AG10803 (cell line): ENCODE results near the gene BEST4.

Source experiments
- DNase-seq: peaks from one replicate; pipeline ENCODE4 v3.0.0; 2010; ENCODE audit warnings: low read depth
- H3K4me3 ChIP-seq: 2 replicates; pipeline ENCODE4 v1.5.1; 2011; ENCODE audit warnings: mild to moderate bottlenecking, low read length, control low read depth
- TF ChIP-seq, protein P1 (sequence below): conservative IDR thresholded peaks from 2 replicates; pipeline ENCODE4 v1.5.1; 2011; ENCODE audit warnings: mild to moderate bottlenecking, low read length, control low read depth, inconsistent platforms

The BEST4 gene

DNA sequence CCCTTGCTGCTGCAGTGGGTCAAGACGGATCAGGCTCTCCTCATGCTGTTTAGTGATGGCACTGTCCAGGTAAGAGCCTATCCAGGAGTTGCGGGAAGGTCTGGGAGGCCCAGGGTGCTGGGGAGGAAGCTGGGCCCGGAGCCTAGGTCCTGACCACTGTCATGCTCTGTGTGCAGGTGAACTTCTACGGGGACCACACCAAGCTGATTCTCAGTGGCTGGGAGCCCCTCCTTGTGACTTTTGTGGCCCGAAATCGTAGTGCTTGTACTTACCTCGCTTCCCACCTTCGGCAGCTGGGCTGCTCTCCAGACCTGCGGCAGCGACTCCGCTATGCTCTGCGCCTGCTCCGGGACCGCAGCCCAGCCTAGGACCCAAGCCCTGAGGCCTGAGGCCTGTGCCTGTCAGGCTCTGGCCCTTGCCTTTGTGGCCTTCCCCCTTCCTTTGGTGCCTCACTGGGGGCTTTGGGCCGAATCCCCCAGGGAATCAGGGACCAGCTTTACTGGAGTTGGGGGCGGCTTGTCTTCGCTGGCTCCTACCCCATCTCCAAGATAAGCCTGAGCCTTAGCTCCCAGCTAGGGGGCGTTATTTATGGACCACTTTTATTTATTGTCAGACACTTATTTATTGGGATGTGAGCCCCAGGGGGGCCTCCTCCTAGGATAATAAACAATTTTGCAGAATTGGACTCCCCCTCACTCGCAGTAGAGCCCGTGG lies 17.5 kb upstream of the BEST4 start:
- no peak for DNase-seq
- no peak overlapping the region for H3K4me3 ChIP-seq
- TF ChIP-seq, protein P1, sequence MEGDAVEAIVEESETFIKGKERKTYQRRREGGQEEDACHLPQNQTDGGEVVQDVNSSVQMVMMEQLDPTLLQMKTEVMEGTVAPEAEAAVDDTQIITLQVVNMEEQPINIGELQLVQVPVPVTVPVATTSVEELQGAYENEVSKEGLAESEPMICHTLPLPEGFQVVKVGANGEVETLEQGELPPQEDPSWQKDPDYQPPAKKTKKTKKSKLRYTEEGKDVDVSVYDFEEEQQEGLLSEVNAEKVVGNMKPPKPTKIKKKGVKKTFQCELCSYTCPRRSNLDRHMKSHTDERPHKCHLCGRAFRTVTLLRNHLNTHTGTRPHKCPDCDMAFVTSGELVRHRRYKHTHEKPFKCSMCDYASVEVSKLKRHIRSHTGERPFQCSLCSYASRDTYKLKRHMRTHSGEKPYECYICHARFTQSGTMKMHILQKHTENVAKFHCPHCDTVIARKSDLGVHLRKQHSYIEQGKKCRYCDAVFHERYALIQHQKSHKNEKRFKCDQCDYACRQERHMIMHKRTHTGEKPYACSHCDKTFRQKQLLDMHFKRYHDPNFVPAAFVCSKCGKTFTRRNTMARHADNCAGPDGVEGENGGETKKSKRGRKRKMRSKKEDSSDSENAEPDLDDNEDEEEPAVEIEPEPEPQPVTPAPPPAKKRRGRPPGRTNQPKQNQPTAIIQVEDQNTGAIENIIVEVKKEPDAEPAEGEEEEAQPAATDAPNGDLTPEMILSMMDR, result no peak

DNA sequence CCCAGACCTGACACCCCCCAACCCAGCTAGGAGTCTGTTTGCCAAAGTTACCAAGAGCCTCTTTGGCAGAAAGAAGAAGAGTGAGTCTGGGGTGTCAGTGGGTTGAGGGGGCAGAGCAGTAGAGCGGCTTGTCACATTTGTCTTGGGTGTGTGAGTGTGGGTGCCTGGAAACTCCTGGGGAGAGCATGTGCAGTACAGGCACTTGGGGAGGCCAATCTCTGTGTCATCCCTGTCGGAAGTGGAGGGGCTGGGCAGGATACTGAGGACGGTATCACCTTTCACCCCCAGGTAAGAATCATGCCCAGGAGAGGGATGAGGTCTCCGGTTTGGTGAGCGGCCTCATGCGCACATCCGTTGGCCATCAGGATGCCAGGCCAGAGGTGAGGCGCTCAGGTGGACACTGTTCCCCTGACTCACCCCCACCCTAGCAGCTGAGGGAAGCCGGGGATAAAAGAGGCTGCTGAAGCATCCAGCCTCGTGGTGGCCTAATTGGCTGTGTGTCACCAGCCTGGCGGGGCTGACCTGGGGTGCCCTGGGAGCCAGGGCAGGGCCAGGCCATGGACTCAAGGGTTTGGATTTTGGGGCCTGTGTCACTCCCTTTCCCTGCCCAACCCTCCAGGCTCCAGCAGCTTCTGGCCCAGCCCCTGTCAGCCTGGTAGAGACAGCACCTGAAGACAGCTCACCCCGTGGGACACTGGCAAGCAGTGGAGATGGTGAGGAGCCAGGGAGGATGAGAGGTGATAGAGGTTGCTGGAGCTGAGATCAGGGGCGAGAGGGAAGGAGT lies 15.5 kb upstream of the BEST4 start:
- peak overlapping the region; percentile 83 for H3K4me3 ChIP-seq
- no peak for DNase-seq
- TF ChIP-seq, protein P1, result no peak

DNA sequence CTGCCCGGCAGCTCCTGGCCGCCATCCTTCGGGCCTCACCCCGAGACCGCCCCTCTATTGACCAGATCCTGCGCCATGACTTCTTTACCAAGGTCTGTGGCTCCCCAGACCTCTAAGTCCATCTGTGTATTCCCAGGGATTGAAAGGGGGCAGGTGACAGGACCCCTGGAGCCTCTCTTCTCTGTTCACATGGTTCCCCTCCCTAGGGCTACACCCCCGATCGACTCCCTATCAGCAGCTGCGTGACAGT lies 15.0 kb upstream of the BEST4 start:
- TF ChIP-seq, protein P1, result no peak

DNA sequence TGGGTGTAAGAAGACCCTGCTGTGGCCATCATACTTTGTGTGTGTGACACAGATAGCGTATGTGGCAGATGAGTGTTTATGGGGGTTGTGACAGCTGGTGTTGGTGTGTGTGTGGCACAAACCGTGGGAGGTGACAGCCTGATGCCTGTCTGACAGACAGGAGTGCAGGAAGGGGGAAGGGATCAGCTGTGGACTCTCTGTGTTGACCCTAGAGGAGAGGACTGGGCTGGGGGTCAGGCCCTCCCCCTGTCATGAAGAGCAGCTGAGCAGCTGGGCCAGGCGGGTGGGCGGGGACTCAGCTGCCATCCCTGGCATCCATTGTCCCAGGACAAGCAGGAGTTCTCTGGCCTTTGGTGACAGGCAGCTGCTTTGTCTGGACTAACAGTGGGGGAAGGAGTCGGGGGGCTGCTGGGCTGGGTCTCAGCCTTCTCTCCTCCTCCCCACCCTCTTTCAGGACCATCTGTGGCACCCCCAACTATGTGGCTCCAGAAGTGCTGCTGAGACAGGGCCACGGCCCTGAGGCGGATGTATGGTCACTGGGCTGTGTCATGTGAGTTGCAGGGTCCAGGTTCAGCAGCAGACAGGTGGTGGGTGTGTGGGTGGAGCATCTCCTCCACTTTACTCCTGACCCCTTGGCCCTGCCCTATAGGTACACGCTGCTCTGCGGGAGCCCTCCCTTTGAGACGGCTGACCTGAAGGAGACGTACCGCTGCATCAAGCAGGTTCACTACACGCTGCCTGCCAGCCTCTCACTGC lies 14.5 kb upstream of the BEST4 start:
- H3K4me3 ChIP-seq, result peak overlapping the region; percentile 83
- TF ChIP-seq, protein P1, result no peak
- no peak for DNase-seq

More for the DNA sequence above, 15.0 kb upstream of the BEST4 start:
- DNase-seq, result no peak
- peak overlapping the region; percentile 83 for H3K4me3 ChIP-seq

DNA sequence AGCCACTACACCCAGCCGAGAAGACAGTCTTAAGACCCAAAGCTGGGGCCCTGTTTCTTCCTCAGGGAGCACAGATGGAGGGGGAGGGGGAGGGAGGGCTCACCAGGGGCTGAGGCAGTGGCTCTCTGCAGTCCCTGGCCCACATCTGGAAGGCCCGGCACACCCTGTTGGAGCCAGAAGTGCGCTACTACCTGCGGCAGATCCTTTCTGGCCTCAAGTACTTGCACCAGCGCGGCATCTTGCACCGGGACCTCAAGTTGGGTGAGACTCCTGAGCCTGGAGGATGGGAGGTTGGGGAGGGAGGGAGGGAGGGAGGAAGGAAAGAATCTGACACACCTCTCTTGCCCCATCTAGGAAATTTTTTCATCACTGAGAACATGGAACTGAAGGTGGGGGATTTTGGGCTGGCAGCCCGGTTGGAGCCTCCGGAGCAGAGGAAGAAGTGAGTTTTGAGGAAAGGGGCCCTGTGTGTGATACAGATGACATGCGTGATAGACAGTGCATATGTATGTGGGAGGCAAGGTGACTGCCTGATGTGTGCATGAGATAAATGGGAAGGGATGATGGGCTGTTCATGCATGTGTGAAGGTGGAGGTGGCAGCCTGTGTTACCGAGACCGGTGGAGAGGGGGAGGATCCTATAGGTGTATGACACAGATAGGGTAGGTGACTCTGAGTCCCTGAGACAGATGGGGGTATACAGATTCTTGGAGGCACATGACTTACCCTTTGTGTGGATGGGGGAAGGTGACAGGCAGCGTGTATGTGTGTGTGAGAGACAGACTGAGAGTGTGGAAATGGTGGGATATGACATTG lies 13.7 kb upstream of the BEST4 start:
- no peak for DNase-seq
- TF ChIP-seq, protein P1, result no peak
- peak overlapping the region; percentile 83 for H3K4me3 ChIP-seq

DNA sequence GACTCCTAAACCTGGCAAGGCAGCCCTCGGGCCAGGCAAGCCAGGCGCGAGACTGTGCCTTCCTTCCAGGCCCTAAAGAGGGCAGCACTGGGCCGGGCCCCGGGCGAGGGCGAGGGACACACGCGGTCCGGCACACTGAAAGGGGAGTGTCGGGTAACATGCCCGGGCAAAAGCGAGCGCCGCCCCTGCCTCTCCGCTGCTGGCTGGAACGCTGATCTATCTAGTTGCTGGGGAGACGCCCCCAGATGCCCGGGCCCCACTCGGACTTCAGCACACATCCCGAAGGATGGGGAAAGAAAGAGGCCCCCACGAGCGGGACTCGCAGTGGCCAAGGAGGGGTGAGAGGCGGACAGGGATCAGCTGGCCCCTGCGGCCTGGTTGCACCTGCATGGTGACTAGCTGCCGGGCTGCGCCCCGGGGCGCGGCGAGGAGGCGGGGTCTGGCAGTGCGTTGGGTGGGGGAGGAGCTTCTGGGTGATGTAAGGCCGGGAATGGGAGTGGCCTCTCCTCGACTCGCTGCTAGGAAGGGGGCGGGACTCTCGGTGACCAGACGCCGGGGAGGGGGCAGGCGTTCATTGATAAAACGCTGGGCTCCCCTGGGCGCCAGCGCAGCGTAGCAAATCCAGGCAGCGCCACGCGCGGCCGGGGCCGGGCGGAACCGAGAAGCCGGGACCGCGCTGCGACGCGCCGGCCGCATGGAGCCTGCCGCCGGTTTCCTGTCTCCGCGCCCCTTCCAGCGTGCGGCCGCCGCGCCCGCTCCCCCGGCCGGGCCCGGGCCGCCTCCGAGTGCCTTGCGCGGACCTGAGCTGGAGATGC lies 12.0 kb upstream of the BEST4 start, which contains the start of gene PLK3:
PLK3 (plus strand) TSS at position 608 of the 815 bp plus-strand sequence; CDS start at position 695, 87 bp downstream.
- TF ChIP-seq, protein P1, result peak; percentile 84
- DNase-seq, result peak; percentile 98
- peak within 1 kb of the TSS; percentile 83 for H3K4me3 ChIP-seq
